CD14-positive monocyte (primary cell): ENCODE results near the gene HLA-DPA1. TPM values are rescaled to one million over a fixed set of nuclear protein-coding genes. Genes with fewer than 3 reads are reported as not detected.
A peak's percentile ranks its signal among the peaks of the same experiment; 100 is the strongest.

ENCODE experiments used
- DNase-seq, 3 donors: peaks; one replicate each; pipeline ENCODE4 v3.0.0-alpha.2; 2011 to 2022
- H2AFZ ChIP-seq: 2 replicates; pipeline ENCODE4 v1.6.0; 2012; ENCODE audit warnings: mild to moderate bottlenecking, low read depth, low read length, inconsistent platforms; ENCODE audit not compliant: insufficient read depth, poor library complexity, severe bottlenecking
- H3K27ac ChIP-seq, 2 donors: 1 replicate in 1 of 2; 2 replicates in 1 of 2; pipeline ENCODE4 v1.5.1; 2012 to 2013; ENCODE audit warnings: low read length in 2 of 2, control low read depth in 1 of 2, inconsistent platforms in 1 of 2, low read depth in 1 of 2, mild to moderate bottlenecking in 1 of 2
- H3K27me3 ChIP-seq, 2 donors: one replicate each; pipeline versions ENCODE4 v1.6.0 to v1.6.1; 2011 to 2013; ENCODE audit warnings: low read length in 2 of 2; ENCODE audit not compliant: control insufficient read depth in 2 of 2, insufficient read depth in 2 of 2
- H3K36me3 ChIP-seq, 2 donors: replicated peaks in 1 of 2; 1 replicate in 1 of 2; 2 replicates in 1 of 2; pipeline versions ENCODE4 v1.5.1 to v1.6.1; 2012 to 2013; ENCODE audit warnings: low read length in 2 of 2, control low read depth in 1 of 2, inconsistent platforms in 1 of 2, mild to moderate bottlenecking in 1 of 2; ENCODE audit not compliant: insufficient read depth in 2 of 2, control insufficient read depth in 1 of 2
- H3K4me1 ChIP-seq, 2 donors: 1 replicate in 1 of 2; 2 replicates in 1 of 2; pipeline versions ENCODE4 v1.5.1 to v1.6.1; 2012 to 2013; ENCODE audit warnings: low read length in 2 of 2, control low read depth in 1 of 2, inconsistent platforms in 1 of 2, mild to moderate bottlenecking in 1 of 2, moderate library complexity in 1 of 2; ENCODE audit not compliant: insufficient read depth in 2 of 2, control insufficient read depth in 1 of 2
- H3K4me2 ChIP-seq: replicated peaks from 2 replicates; pipeline ENCODE3; 2012; ENCODE audit warnings: low read length, moderate library complexity, mild to moderate bottlenecking; ENCODE audit not compliant: poor library complexity, severe bottlenecking; ENCODE audit errors: extremely low read depth
- H3K4me3 ChIP-seq, 3 experiments: fragments of 200-600 bp in 1 of 3; sonication (generic) in 1 of 3; replicated peaks in 1 of 3; 1 replicate in 2 of 3; 2 replicates in 1 of 3; pipeline ENCODE4 v1.5.1; 2011 to 2013; ENCODE audit warnings: low read length in 3 of 3, mild to moderate bottlenecking in 3 of 3, control low read depth in 2 of 3, low read depth in 2 of 3, inconsistent platforms in 1 of 3, moderate library complexity in 1 of 3
- H3K79me2 ChIP-seq: 2 replicates; pipeline ENCODE4 v1.6.0; 2012; ENCODE audit warnings: mild to moderate bottlenecking, control low read depth, inconsistent platforms, low read length, moderate library complexity; ENCODE audit not compliant: insufficient read depth
- H3K9ac ChIP-seq: 2 replicates; pipeline ENCODE4 v1.6.0; 2017; ENCODE audit warnings: low read length, mild to moderate bottlenecking; ENCODE audit not compliant: insufficient read depth, poor library complexity, severe bottlenecking
- H3K9me3 ChIP-seq, 2 donors: replicated peaks in 1 of 2; 1 replicate in 1 of 2; 2 replicates in 1 of 2; pipeline versions ENCODE4 v1.5.1 to v1.6.1; 2012 to 2013; ENCODE audit warnings: low read length in 2 of 2, control low read depth in 1 of 2; ENCODE audit not compliant: control insufficient read depth in 1 of 2, insufficient read depth in 1 of 2
- H4K20me1 ChIP-seq: 2 replicates; pipeline ENCODE4 v1.6.0; 2012; ENCODE audit warnings: mild to moderate bottlenecking, low read length, control low read depth, moderate library complexity; ENCODE audit not compliant: insufficient read depth
- H3K27ac Mint-ChIP-seq, 7 donors: one replicate each; pipeline ENCODE4 v1.8.0; 2020; ENCODE audit warnings: mild to moderate bottlenecking in 7 of 7, mixed read lengths in 7 of 7, moderate library complexity in 6 of 7, inconsistent platforms in 2 of 7
- H3K27me3 Mint-ChIP-seq, 3 donors: one replicate each; pipeline ENCODE4 v1.8.0; 2021 to 2022; ENCODE audit warnings: low read depth in 3 of 3, mild to moderate bottlenecking in 3 of 3, mixed read lengths in 3 of 3, moderate library complexity in 3 of 3, inconsistent platforms in 1 of 3
- H3K36me3 Mint-ChIP-seq, 2 donors: one replicate each; pipeline ENCODE4 v1.8.0; 2020; ENCODE audit warnings: mixed read lengths in 2 of 2, inconsistent platforms in 1 of 2, mild to moderate bottlenecking in 1 of 2
- H3K4me1 Mint-ChIP-seq: one replicate; pipeline ENCODE4 v1.8.0; 2020; ENCODE audit warnings: mild to moderate bottlenecking, mixed read lengths
- H3K4me3 Mint-ChIP-seq, 2 donors: one replicate each; pipeline ENCODE4 v1.8.0; 2020; ENCODE audit warnings: mild to moderate bottlenecking in 2 of 2, mixed read lengths in 2 of 2, moderate library complexity in 1 of 2
- H3K9me3 Mint-ChIP-seq, 7 donors: one replicate each; pipeline ENCODE4 v1.8.0; 2020 to 2022; ENCODE audit warnings: mixed read lengths in 7 of 7, mild to moderate bottlenecking in 6 of 7, moderate library complexity in 6 of 7, inconsistent platforms in 2 of 7
- WGBS: methylation state at CpG from one replicate; pipeline ENCODE4 v1.1.5; 2013; ENCODE audit warnings: missing lambda C conversion rate; ENCODE audit not compliant: insufficient coverage; 5-methylcytosine and 5-hydroxymethylcytosine counted together
- intact Hi-C, 2 donors: fragments of 100-400 bp; cut with micrococcal nuclease; formaldehyde crosslinking; loops; one replicate each; pipeline versions ENCODE4 v1.15.0 to v1.15.1; 2023
- polyA plus RNA-seq, 3 donors: library from polyadenylated mRNA; depleted of rRNA in 1 of 3; unstranded in 2 of 3; stranded (reverse) in 1 of 3; fragments of 300-500 nt in 2 of 3; fragments of >200 nt in 1 of 3; fragmentation: Illumina TruSeq in 2 of 3; gene quantifications; 1 replicate in 2 of 3; 2 replicates in 1 of 3; pipeline ENCODE4 v1.2.3, GENCODE V29; 2012 to 2021
- TF ChIP-seq, protein P1 (sequence below): fragments of 200-600 bp; IDR thresholded peaks from one replicate; pipeline ENCODE4 v1.8.0; 2022; ENCODE audit warnings: antibody characterized with exemption, mild to moderate bottlenecking

HLA-DPA1 gene
- polyA plus RNA-seq, 3 donors = 578 to 1,024 (median 796) TPM

GRCh38 chr6:33018904-33019303 lies 54.5 kb downstream of the HLA-DPA1 start:
- Mint-ChIP-seq H3K27me3 (no peaks in the 10 kb centered on the region), H3K36me3 (no peaks in the 10 kb centered on the region), H3K4me1 (peaks cover 49% of the 10 kb centered on the region), H3K4me3 (peak overlapping the region in 1 of 2 donors; percentile 76), H3K9me3 (no peaks in the 10 kb centered on the region), H3K27ac (peak overlapping the region; percentile 90 to 98 (median 94))
- H3K4me1 ChIP-seq = peaks cover 43 to 46% of the 10 kb centered on the region in 2 donors
- 8% methylated on average over 2 of the region's 6 CpGs for WGBS
- peak overlapping the region; percentile 92 to 93 for H3K27ac ChIP-seq
- peak overlapping the region; percentile 60 for H3K4me2 ChIP-seq
- H3K36me3 ChIP-seq = no peaks in the 10 kb centered on the region
- no peaks in the 10 kb centered on the region for H3K27me3 ChIP-seq
- H3K79me2 ChIP-seq = no peaks in the 10 kb centered on the region
- TF ChIP-seq, protein P1, sequence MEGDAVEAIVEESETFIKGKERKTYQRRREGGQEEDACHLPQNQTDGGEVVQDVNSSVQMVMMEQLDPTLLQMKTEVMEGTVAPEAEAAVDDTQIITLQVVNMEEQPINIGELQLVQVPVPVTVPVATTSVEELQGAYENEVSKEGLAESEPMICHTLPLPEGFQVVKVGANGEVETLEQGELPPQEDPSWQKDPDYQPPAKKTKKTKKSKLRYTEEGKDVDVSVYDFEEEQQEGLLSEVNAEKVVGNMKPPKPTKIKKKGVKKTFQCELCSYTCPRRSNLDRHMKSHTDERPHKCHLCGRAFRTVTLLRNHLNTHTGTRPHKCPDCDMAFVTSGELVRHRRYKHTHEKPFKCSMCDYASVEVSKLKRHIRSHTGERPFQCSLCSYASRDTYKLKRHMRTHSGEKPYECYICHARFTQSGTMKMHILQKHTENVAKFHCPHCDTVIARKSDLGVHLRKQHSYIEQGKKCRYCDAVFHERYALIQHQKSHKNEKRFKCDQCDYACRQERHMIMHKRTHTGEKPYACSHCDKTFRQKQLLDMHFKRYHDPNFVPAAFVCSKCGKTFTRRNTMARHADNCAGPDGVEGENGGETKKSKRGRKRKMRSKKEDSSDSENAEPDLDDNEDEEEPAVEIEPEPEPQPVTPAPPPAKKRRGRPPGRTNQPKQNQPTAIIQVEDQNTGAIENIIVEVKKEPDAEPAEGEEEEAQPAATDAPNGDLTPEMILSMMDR = no peak
- H4K20me1 ChIP-seq = no peaks in the 10 kb centered on the region
- H3K9ac ChIP-seq = peak overlapping the region; percentile 37
- peak; percentile 93 to 97 (median 97) for DNase-seq
- H3K4me3 ChIP-seq = peak overlapping the region in 1 of 3 experiments; percentile 57
- H2AFZ ChIP-seq = peak overlapping the region; percentile 16
- intact Hi-C loops = loop anchor here (1.0 to 5.0 kb wide), 2 partner anchors 8 to 228 kb away; no protein-coding TSS in a partner anchor
- no peaks in the 10 kb centered on the region for H3K9me3 ChIP-seq

DNA sequence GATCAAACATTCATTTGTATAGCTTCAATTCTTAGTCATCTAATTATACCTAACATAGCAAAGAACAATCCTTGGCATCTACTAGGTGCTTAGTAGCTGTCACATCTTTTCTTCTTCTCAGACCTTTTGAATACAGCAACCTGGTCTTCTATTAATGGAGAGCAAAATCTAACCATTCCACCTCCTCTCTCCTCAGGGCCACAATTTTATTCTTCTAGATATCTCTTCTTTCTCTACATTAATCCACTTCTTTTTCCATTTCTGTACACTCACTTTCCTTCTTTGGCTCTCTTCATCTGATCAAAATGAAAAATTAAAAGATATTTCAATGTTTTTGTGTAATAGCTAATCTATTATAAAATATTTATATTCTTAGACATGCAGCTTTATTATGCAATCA lies 55.0 kb downstream of the HLA-DPA1 start:
- H3K9me3 ChIP-seq = no peaks in the 10 kb centered on the region
- Mint-ChIP-seq H3K9me3 (no peaks in the 10 kb centered on the region), H3K4me3 (peak overlapping the region in 1 of 2 donors; percentile 62), H3K36me3 (no peaks in the 10 kb centered on the region), H3K4me1 (peaks cover 49% of the 10 kb centered on the region), H3K27ac (peak overlapping the region; percentile 90 to 98 (median 94)), H3K27me3 (no peaks in the 10 kb centered on the region)
- H3K27ac ChIP-seq = peak overlapping the region; percentile 71 to 93
- peak overlapping the region; percentile 60 for H3K4me2 ChIP-seq
- DNase-seq = no peak
- peak overlapping the region in 1 of 3 experiments; percentile 36 for H3K4me3 ChIP-seq
- H2AFZ ChIP-seq = no peak overlapping the region
- intact Hi-C loops = loop anchor here (5.0 kb wide), 1 partner anchor 229 kb away; no protein-coding TSS in a partner anchor
- no peaks in the 10 kb centered on the region for H4K20me1 ChIP-seq
- no peaks in the 10 kb centered on the region for H3K79me2 ChIP-seq
- H3K27me3 ChIP-seq = no peaks in the 10 kb centered on the region
- no peaks in the 10 kb centered on the region for H3K36me3 ChIP-seq
- TF ChIP-seq, protein P1 = no peak
- peak overlapping the region; percentile 44 for H3K9ac ChIP-seq
- peaks cover 43 to 46% of the 10 kb centered on the region in 2 donors for H3K4me1 ChIP-seq
